Measurements from ENCODE around the gene METTL17. TPM values are rescaled to one million over a fixed set of nuclear protein-coding genes. Genes with fewer than 3 reads are reported as not detected.

METTL17 gene
- total and polyA plus RNA-seq, 2 donors (not counting 3 experiments of a cell fraction or from before 2014, with no cell fraction given), result 60.6 to 90.6 TPM

GRCh38 chr14:21038441-21039422 lies 49.0 kb downstream of the METTL17 start:
- Histone ChIP-seq H3K27me3 (ENCODE audit: control insufficient read depth in 2 of 2, insufficient read depth in 2 of 2, low read length in 2 of 2) (peaks cover 13 to 15% of the 10 kb centered on the region in 2 experiments), H3K9me3 (replicated peaks; ENCODE audit: control insufficient read depth, insufficient read depth, low read length) (no peaks in the 10 kb centered on the region), H3K4me1 (ENCODE audit: control insufficient read depth, extremely low read depth, insufficient read depth, low read length) (peaks cover 4% of the 10 kb centered on the region), H3K9ac (replicated peaks; ENCODE audit: extremely low read depth, insufficient read depth, low read length) (no peak overlapping the region), H3K9me1 (replicated peaks; ENCODE audit: control insufficient read depth, extremely low read depth, insufficient read depth, low read length) (no peaks in the 10 kb centered on the region), H4K20me1 (replicated peaks; ENCODE audit: control insufficient read depth, extremely low read depth, insufficient read depth, low read length) (no peaks in the 10 kb centered on the region), H3K36me3 (ENCODE audit: control insufficient read depth in 2 of 2, extremely low read depth in 1 of 2, insufficient read depth in 2 of 2, low read length in 2 of 2) (no peaks in the 10 kb centered on the region), H3K4me2 (ENCODE audit: insufficient read depth, low read length) (no peak overlapping the region), H3K27ac (ENCODE audit: insufficient read depth, low read depth, low read length) (no peak overlapping the region), H3K4me3 (replicated peaks in 1 of 3; ENCODE audit: insufficient read depth in 1 of 3, low read depth in 1 of 3, low read length in 3 of 3) (no peak overlapping the region), H2AFZ (ENCODE audit: low read depth, low read length) (peak overlapping the region; percentile 16), H3K79me2 (ENCODE audit: control insufficient read depth, insufficient read depth, low read length) (no peaks in the 10 kb centered on the region)
- no peak for TF ChIP-seq POLR2A (IDR thresholded peaks at IDR 0.05; ENCODE audit: low read depth, low read length)
- no peak for TF ChIP-seq GATA2 (IDR thresholded peaks at IDR 0.05; ENCODE audit: insufficient read depth, insufficient read length, low read depth, low read length)
- TF ChIP-seq POLR2AphosphoS5 (IDR thresholded peaks at IDR 0.05; ENCODE audit: insufficient read depth, low read depth, low read length), result no peak
- no peak for TF ChIP-seq JUN (IDR thresholded peaks at IDR 0.05; ENCODE audit: borderline replicate concordance, insufficient read depth, insufficient read length, low read depth)
- no peak for TF ChIP-seq FOS (IDR thresholded peaks at IDR 0.05; ENCODE audit: borderline replicate concordance, insufficient read depth, low read length)
- no peak for TF ChIP-seq MYC (IDR thresholded peaks at IDR 0.05; ENCODE audit: low read depth, low read length)
- DNase-seq (ENCODE audit: low read depth, low spot score) (peak; percentile 47), FAIRE-seq (no peak)
- dilution Hi-C loops (cut with MboI; ENCODE audit: extremely low pct_ligation_motif_present, low sequenced_read_pairs), result no loop called here
- POLR2A ChIA-PET, result no interaction called here
- no TSS peak for BruUV-seq (replicated peaks)
- CTCF ChIA-PET, result interaction anchor here (1.4 to 7.0 kb wide), 4 partner anchors 23 to 180 kb away, joined by 3 to 214 read pairs (median 18); no protein-coding TSS in a partner anchor
- intact Hi-C loops (cut with micrococcal nuclease), result no loop called here

Data from endothelial cell of umbilical vein (primary cell).